Natural killer cell (primary cell): ENCODE data around the gene ARHGEF39. TPM values are rescaled to one million over a fixed set of nuclear protein-coding genes. Genes with fewer than 3 reads are reported as not detected.

Experiments used
- ATAC-seq, 3 donors: fragments of 150-1000 bp in 2 of 3; fragments of 200-7000 bp in 1 of 3; cut with Tn5 transposase; 1 replicate in 1 of 3; 2 replicates in 2 of 3; pipeline ENCODE4 v1.10.0; 2021; ENCODE audit warnings: mild to moderate bottlenecking in 2 of 3, moderate library complexity in 2 of 3
- DNase-seq, 2 donors: peaks; one replicate each; pipeline versions ENCODE4 v3.0.0 to v3.0.0-alpha.2; 2013 to 2021; ENCODE audit warnings: mixed read lengths in 1 of 2
- H3K27ac ChIP-seq: one replicate; pipeline ENCODE4 v1.5.1; 2013; ENCODE audit warnings: mild to moderate bottlenecking, low read length
- H3K27me3 ChIP-seq: one replicate; pipeline ENCODE4 v1.6.1; 2013; ENCODE audit warnings: low read length; ENCODE audit not compliant: control insufficient read depth, insufficient read depth
- H3K36me3 ChIP-seq: one replicate; pipeline ENCODE4 v1.6.1; 2013; ENCODE audit warnings: low read length; ENCODE audit not compliant: control insufficient read depth, insufficient read depth
- H3K4me1 ChIP-seq: one replicate; pipeline ENCODE4 v1.6.1; 2013; ENCODE audit warnings: low read length; ENCODE audit not compliant: control insufficient read depth, insufficient read depth
- H3K4me3 ChIP-seq: one replicate; pipeline ENCODE4 v1.5.1; 2013; ENCODE audit warnings: low read length
- H3K9me3 ChIP-seq: one replicate; pipeline ENCODE4 v1.6.1; 2013; ENCODE audit warnings: low read length; ENCODE audit not compliant: control insufficient read depth, insufficient read depth
- H3K27ac Mint-ChIP-seq, 2 donors: one replicate each; pipeline ENCODE4 v1.8.0; 2022; ENCODE audit warnings: mild to moderate bottlenecking in 2 of 2, mixed read lengths in 2 of 2, moderate library complexity in 1 of 2
- H3K27me3 Mint-ChIP-seq, 2 donors: one replicate each; pipeline ENCODE4 v1.8.0; 2022; ENCODE audit warnings: low read depth in 2 of 2, mixed read lengths in 2 of 2
- H3K36me3 Mint-ChIP-seq: one replicate; pipeline ENCODE4 v1.8.0; 2022; ENCODE audit warnings: mixed read lengths
- H3K4me1 Mint-ChIP-seq, 2 donors: one replicate each; pipeline ENCODE4 v1.8.0; 2022; ENCODE audit warnings: mixed read lengths in 2 of 2
- H3K4me3 Mint-ChIP-seq: one replicate; pipeline ENCODE4 v1.8.0; 2022; ENCODE audit warnings: mild to moderate bottlenecking, moderate library complexity, mixed read lengths
- H3K9me3 Mint-ChIP-seq, 2 donors: one replicate each; pipeline ENCODE4 v1.8.0; 2022; ENCODE audit warnings: mixed read lengths in 2 of 2
- WGBS: methylation state at CpG from one replicate; pipeline ENCODE4 v1.1.7; 2013; ENCODE audit warnings: missing lambda C conversion rate; ENCODE audit not compliant: insufficient coverage; 5-methylcytosine and 5-hydroxymethylcytosine counted together
- intact Hi-C: fragments of 100-400 bp; cut with micrococcal nuclease; formaldehyde crosslinking; loops from one replicate; pipeline ENCODE4 v1.14.2; 2022
- total RNA-seq, 4 donors: library from RNA; stranded (reverse); fragments of 120-200 nt in 1 of 4; gene quantifications; one replicate each; pipeline versions ENCODE4 v1.2.3 to v1.2.4, GENCODE V29; 2013 to 2022
- TF ChIP-seq, protein P1 (sequence below): fragments of 200-600 bp; IDR thresholded peaks from one replicate; pipeline ENCODE4 v1.8.0; 2022; ENCODE audit warnings: antibody characterized with exemption

ARHGEF39 gene
- total RNA-seq, 3 donors from 2014 or later (not counting 1 experiment from before 2014, with no cell fraction given) = 1.3 to 3.2 (median 1.5) TPM

DNA sequence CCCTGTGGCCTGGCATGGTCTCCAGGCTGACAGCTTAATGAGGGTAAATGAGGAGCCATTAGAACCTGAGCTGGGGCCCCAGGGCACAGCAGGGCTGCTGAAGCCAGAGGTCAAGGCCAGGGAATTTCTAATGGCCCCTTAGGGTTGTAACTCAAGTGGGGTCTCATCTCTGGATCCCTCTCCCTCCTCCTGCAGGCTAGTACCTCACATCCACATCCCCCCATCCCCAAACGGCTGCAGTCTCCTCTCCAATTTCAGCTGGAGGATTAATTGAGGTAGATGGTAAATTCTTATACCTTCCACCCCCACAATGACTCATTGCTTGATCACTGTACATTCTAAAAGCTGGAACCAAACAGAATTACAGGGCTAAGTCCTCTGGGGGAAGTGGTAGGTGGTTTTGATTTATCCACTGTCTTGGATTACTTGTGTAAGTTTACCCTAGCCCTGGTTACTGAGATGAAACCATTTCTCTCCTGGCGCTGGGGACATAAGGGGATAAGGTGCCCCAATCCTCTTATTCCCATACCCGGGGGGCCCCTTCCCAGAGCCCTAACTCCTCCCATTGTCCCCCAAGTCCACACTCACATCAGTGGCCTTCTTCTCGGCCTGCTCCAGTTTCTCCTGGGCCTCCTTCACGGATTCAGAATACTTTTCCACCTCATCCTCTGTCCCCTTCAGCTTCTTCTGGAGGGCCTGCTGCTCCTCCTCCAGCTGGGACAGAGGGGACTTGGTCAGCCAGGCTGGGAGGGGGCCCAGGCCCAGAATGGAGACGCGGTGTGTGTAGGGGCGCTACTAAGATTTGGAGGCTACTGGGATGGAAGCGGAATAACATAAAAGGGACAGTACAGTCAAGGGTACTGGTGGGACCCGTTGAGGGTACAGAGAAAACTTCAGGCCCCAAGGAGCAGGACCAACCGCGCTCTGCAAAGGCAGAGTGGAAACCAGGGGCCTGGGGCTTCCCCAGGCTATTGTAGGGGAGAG, 23.9 kb upstream of the ARHGEF39 start:
- peak overlapping the region; percentile 81 for H3K4me3 Mint-ChIP-seq
- H3K9me3 ChIP-seq = no peaks in the 10 kb centered on the region
- peaks cover 0 to 25% of the 10 kb centered on the region in 2 donors for H3K4me1 Mint-ChIP-seq
- peaks cover 17% of the 10 kb centered on the region for H3K4me1 ChIP-seq
- intact Hi-C loops = no loop called here
- peaks cover 4% of the 10 kb centered on the region for H3K36me3 ChIP-seq
- H3K27ac Mint-ChIP-seq = peak overlapping the region in 1 of 2 donors; percentile 48
- H3K27ac ChIP-seq = no peak overlapping the region
- no peaks in the 10 kb centered on the region for H3K9me3 Mint-ChIP-seq
- no peaks in the 10 kb centered on the region for H3K27me3 Mint-ChIP-seq
- H3K4me3 ChIP-seq = no peak overlapping the region
- 94% methylated on average over 11 of the region's 12 CpGs for WGBS
- no peaks in the 10 kb centered on the region for H3K36me3 Mint-ChIP-seq
- ATAC-seq (no peak), DNase-seq (no peak)
- H3K27me3 ChIP-seq = no peaks in the 10 kb centered on the region
- TF ChIP-seq, protein P1, sequence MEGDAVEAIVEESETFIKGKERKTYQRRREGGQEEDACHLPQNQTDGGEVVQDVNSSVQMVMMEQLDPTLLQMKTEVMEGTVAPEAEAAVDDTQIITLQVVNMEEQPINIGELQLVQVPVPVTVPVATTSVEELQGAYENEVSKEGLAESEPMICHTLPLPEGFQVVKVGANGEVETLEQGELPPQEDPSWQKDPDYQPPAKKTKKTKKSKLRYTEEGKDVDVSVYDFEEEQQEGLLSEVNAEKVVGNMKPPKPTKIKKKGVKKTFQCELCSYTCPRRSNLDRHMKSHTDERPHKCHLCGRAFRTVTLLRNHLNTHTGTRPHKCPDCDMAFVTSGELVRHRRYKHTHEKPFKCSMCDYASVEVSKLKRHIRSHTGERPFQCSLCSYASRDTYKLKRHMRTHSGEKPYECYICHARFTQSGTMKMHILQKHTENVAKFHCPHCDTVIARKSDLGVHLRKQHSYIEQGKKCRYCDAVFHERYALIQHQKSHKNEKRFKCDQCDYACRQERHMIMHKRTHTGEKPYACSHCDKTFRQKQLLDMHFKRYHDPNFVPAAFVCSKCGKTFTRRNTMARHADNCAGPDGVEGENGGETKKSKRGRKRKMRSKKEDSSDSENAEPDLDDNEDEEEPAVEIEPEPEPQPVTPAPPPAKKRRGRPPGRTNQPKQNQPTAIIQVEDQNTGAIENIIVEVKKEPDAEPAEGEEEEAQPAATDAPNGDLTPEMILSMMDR = no peak

DNA sequence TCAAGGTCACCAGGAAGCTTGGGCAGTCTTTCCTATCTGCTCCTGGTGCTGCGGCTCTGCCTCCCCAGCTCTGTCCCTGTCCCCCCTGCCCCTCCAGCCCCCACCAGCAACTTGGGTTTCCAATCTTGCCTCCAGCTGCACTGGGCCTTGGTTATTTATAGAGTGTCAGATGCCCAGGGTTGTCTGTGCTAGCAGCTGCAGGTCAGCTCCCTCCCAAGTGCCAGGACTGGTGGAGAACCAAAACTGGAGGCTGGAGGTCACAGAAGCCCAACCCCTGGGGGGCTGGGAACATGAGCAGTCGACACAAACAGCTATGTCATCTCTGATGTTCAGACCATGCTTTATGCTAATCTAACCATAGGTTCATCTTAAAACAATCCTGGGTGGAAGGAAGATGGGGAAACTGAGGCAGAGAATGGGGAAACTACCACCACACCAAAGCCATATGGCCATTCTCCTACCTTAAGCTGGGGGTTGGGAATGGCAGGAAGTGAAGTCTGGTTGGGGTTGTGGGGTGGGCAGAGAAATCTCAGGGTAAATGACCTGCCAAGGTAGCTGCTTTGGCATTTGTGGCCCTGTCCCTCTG, 23.1 kb upstream of the ARHGEF39 start:
- peaks cover 0 to 25% of the 10 kb centered on the region in 2 donors for H3K4me1 Mint-ChIP-seq
- no peak overlapping the region for H3K27ac Mint-ChIP-seq

DNA sequence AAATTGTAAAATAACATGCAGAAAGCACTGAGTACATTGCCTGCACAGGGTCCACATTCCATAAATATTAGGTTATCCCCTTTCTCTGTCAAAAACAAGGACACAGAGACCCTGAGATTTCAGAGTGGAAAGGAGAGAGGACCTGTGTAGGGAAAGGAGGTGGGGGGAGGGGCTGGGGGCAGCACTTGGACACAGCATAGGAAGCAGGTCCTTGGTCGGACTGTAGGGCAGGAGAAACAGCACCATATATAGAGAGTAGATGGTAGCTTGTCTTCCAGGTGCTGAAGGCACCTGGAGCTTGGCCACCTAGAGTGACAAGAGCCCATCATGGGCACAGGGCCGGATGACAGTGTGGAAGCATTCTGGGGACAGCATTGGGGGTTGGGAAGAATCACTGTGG, 22.3 kb upstream of the ARHGEF39 start:
- DNase-seq = no peak
- Histone ChIP-seq H3K9me3 (no peaks in the 10 kb centered on the region), H3K4me1 (peaks cover 17% of the 10 kb centered on the region), H3K36me3 (peaks cover 4% of the 10 kb centered on the region), H3K27me3 (no peaks in the 10 kb centered on the region), H3K4me3 (no peak overlapping the region), H3K27ac (no peak overlapping the region)
- Mint-ChIP-seq H3K4me3 (peak overlapping the region; percentile 47), H3K27ac (peak overlapping the region in 1 of 2 donors; percentile 31), H3K4me1 (peaks cover 0 to 25% of the 10 kb centered on the region in 2 donors), H3K9me3 (no peaks in the 10 kb centered on the region), H3K27me3 (no peaks in the 10 kb centered on the region), H3K36me3 (no peaks in the 10 kb centered on the region)
- WGBS = 96% methylated on average over 2 of the region's 2 CpGs
- TF ChIP-seq, protein P1 = no peak
- ATAC-seq = no peak
- intact Hi-C loops = no loop called here

More for the DNA sequence above, 23.1 kb upstream of the ARHGEF39 start:
- Histone ChIP-seq H3K4me3 (no peak overlapping the region), H3K9me3 (no peaks in the 10 kb centered on the region), H3K27ac (no peak overlapping the region), H3K36me3 (peaks cover 4% of the 10 kb centered on the region), H3K4me1 (peaks cover 17% of the 10 kb centered on the region), H3K27me3 (no peaks in the 10 kb centered on the region)
- H3K9me3 Mint-ChIP-seq = no peaks in the 10 kb centered on the region
- no peaks in the 10 kb centered on the region for H3K36me3 Mint-ChIP-seq
- 100% methylated on average over 2 of the region's 2 CpGs for WGBS
- intact Hi-C loops = no loop called here
- TF ChIP-seq, protein P1 = no peak
- ATAC-seq = no peak
- H3K4me3 Mint-ChIP-seq = no peak overlapping the region
- no peaks in the 10 kb centered on the region for H3K27me3 Mint-ChIP-seq
- no peak for DNase-seq
